ENCODE data around the gene IPPK. TPM values are rescaled to one million over a fixed set of nuclear protein-coding genes. Genes with fewer than 3 reads are reported as not detected.

The IPPK gene
- total RNA-seq, 1 experiment from 2014 or later, result 5.4 TPM

- CTCF ChIA-PET, result no interaction called here
- Histone ChIP-seq H3K4me1 (ENCODE audit: control insufficient read depth, insufficient read depth, low read length) (peaks cover 5% of the 10 kb centered on the region; the same call in 1 of the 2 replicates), H3K4me3 (ENCODE audit: low read depth in 2 of 2, low read length in 2 of 2) (no peak overlapping the region), H3K36me3 (ENCODE audit: control insufficient read depth, insufficient read depth, low read length) (peaks cover 6% of the 10 kb centered on the region; the same call in 1 of the 2 replicates), H3K27me3 (ENCODE audit: control insufficient read depth, insufficient read depth, low read length) (no peaks in the 10 kb centered on the region), H3K9me3 (ENCODE audit: control insufficient read depth, insufficient read depth, low read depth, low read length) (no peaks in the 10 kb centered on the region), H3K27ac (ENCODE audit: low read length) (no peak overlapping the region)
- no peak for ATAC-seq
- intact Hi-C loops (cut with micrococcal nuclease; ENCODE audit: unreplicated experiment), result no loop called here
- DNase-seq (ENCODE audit: low read depth, low spot score), result no peak
- no TSS peak for BruUV-seq (replicated peaks)
- in situ Hi-C loops (cut with HindIII; ENCODE audit: low pct_unique_long_range_greater_than_20kb, low sequenced_read_pairs), result no loop called here
- POLR2A ChIA-PET, result no interaction called here
- TF ChIP-seq CTCF (IDR thresholded peaks at IDR 0.05) (no peak), POLR2AphosphoS5 (IDR thresholded peaks at IDR 0.05; ENCODE audit: low read depth, low read length) (no peak), SIN3A (IDR thresholded peaks at IDR 0.05; ENCODE audit: borderline replicate concordance, insufficient read depth, low read depth, low read length) (no peak)
These were observed 2.9 kb downstream of the IPPK start for GRCh38 chr9:92666912-92667532.

- ChIA-PET POLR2A (no interaction called here), CTCF (no interaction called here)
- no TSS peak for BruUV-seq (replicated peaks)
- no peak overlapping the region for H3K4me3 ChIP-seq (ENCODE audit: low read depth in 2 of 2, low read length in 2 of 2)
- DNase-seq (ENCODE audit: low read depth, low spot score) (no peak), ATAC-seq (no peak)
- H3K27ac ChIP-seq (ENCODE audit: low read length), result no peak overlapping the region
- peaks cover 2% of the 10 kb centered on the region; the same call in 1 of the 2 replicates for H3K4me1 ChIP-seq (ENCODE audit: control insufficient read depth, insufficient read depth, low read length)
- H3K36me3 ChIP-seq (ENCODE audit: control insufficient read depth, insufficient read depth, low read length), result peaks cover 6% of the 10 kb centered on the region; the same call in 1 of the 2 replicates
- in situ Hi-C loops (cut with HindIII; ENCODE audit: low pct_unique_long_range_greater_than_20kb, low sequenced_read_pairs), result no loop called here
- H3K27me3 ChIP-seq (ENCODE audit: control insufficient read depth, insufficient read depth, low read length), result no peaks in the 10 kb centered on the region
- H3K9me3 ChIP-seq (ENCODE audit: control insufficient read depth, insufficient read depth, low read depth, low read length), result no peaks in the 10 kb centered on the region
- no peak for TF ChIP-seq CTCF (IDR thresholded peaks at IDR 0.05)
- no peak for TF ChIP-seq TCF7L2 (IDR thresholded peaks at IDR 0.05; ENCODE audit: low read depth, low read length)
- intact Hi-C loops (cut with micrococcal nuclease; ENCODE audit: unreplicated experiment), result no loop called here
These were observed 3.7 kb downstream of the IPPK start for GRCh38 chr9:92666236-92666635.

GRCh38 chr9:92665836-92666235 is 4.1 kb downstream of the IPPK start:
- no peak for DNase-seq (ENCODE audit: low read depth, low spot score)
- no TSS peak for BruUV-seq (replicated peaks)
- in situ Hi-C loops (cut with HindIII; ENCODE audit: low pct_unique_long_range_greater_than_20kb, low sequenced_read_pairs), result no loop called here
- ChIA-PET CTCF (no interaction called here), POLR2A (no interaction called here)
- TF ChIP-seq POLR2AphosphoS5 (IDR thresholded peaks at IDR 0.05; ENCODE audit: low read depth, low read length) (no peak), TCF7L2 (IDR thresholded peaks at IDR 0.05; ENCODE audit: low read depth, low read length) (no peak), CTCF (IDR thresholded peaks at IDR 0.05) (no peak), SIN3A (IDR thresholded peaks at IDR 0.05; ENCODE audit: borderline replicate concordance, insufficient read depth, low read depth, low read length) (no peak), REST (IDR thresholded peaks at IDR 0.05; ENCODE audit: insufficient read depth in 1 of 2, low read depth in 2 of 2, low read length in 1 of 2) (no peak)
- ATAC-seq, result no peak
- no peaks in the 10 kb centered on the region for H3K4me1 ChIP-seq (ENCODE audit: control insufficient read depth, insufficient read depth, low read length)
- H3K9me3 ChIP-seq (ENCODE audit: control insufficient read depth, insufficient read depth, low read depth, low read length), result no peaks in the 10 kb centered on the region
- H3K27me3 ChIP-seq (ENCODE audit: control insufficient read depth, insufficient read depth, low read length), result no peaks in the 10 kb centered on the region
- no peak overlapping the region for H3K27ac ChIP-seq (ENCODE audit: low read length)
- H3K4me3 ChIP-seq (ENCODE audit: low read depth in 2 of 2, low read length in 2 of 2), result no peak overlapping the region
- peaks cover 6% of the 10 kb centered on the region; the same call in 1 of the 2 replicates for H3K36me3 ChIP-seq (ENCODE audit: control insufficient read depth, insufficient read depth, low read length)
- intact Hi-C loops (cut with micrococcal nuclease; ENCODE audit: unreplicated experiment), result no loop called here
